Large intestine (tissue), 3 donors: Measurements from ENCODE around the gene C5orf63. TPM values are rescaled to one million over a fixed set of nuclear protein-coding genes. Genes with fewer than 3 reads are reported as not detected.
A peak's percentile ranks its signal among the peaks of the same experiment; 100 is the strongest.

ENCODE experiments used
- DNase-seq, 2 donors: peaks; one replicate each; pipeline versions ENCODE4 v3.0.0 to v3.0.0-alpha.2; 2013
- H3K27ac ChIP-seq: one replicate; pipeline ENCODE4 v1.5.1; 2013; ENCODE audit warnings: low read length
- H3K27me3 ChIP-seq: 2 replicates; pipeline ENCODE4 v1.6.1; 2013; ENCODE audit warnings: low read length; ENCODE audit not compliant: control insufficient read depth, insufficient read depth
- H3K36me3 ChIP-seq: 2 replicates; pipeline ENCODE4 v1.6.1; 2013; ENCODE audit warnings: low read length; ENCODE audit not compliant: control insufficient read depth, insufficient read depth
- H3K4me1 ChIP-seq: one replicate; pipeline ENCODE4 v1.6.1; 2013; ENCODE audit warnings: low read length; ENCODE audit not compliant: control insufficient read depth, insufficient read depth
- H3K4me3 ChIP-seq: one replicate; pipeline ENCODE4 v1.5.1; 2013; ENCODE audit warnings: low read length
- H3K9me3 ChIP-seq: one replicate; pipeline ENCODE4 v1.6.1; 2013; ENCODE audit warnings: mild to moderate bottlenecking, low read depth, low read length, moderate library complexity; ENCODE audit not compliant: control insufficient read depth
- WGBS: methylation state at CpG from one replicate; pipeline ENCODE4 v1.1.5; 2013; ENCODE audit warnings: low lambda C conversion rate; ENCODE audit not compliant: insufficient coverage; 5-methylcytosine and 5-hydroxymethylcytosine counted together
- polyA plus RNA-seq: library from polyadenylated mRNA; unstranded; fragments of 120-200 nt; gene quantifications from one replicate; pipeline ENCODE4 v1.2.1, GENCODE V29; 2013

The C5orf63 gene
- polyA plus RNA-seq, 1 donor = 16.2 TPM

DNA sequence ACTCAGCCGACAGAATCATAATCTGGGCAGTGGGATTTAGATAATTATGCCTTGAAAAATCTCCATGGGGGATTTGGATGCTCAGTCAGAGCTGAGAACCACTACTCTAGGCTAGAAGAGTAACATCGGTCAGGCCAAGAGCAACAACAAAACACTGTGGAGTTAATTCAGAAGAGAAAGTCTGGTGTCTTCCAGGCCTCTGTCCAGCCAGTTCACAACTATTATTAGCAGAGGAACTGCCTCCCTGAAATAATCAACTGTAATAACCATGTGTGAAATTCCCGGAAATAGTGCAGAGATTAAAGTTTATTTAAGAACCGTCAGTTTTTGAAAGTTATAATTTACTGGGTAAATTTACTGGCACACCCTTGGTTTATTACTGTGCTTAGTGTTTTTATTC is 34.8 kb downstream of the C5orf63 start:
- no CpG with 5 or more reads among the region's 4 CpGs for WGBS
- Histone ChIP-seq H3K4me3 (no peak overlapping the region), H3K36me3 (no peaks in the 10 kb centered on the region), H3K4me1 (peaks cover 13% of the 10 kb centered on the region), H3K27ac (no peak overlapping the region), H3K27me3 (peaks cover 3% of the 10 kb centered on the region), H3K9me3 (no peaks in the 10 kb centered on the region)
- peak in 1 of 2 donors; percentile 25 for DNase-seq

DNA sequence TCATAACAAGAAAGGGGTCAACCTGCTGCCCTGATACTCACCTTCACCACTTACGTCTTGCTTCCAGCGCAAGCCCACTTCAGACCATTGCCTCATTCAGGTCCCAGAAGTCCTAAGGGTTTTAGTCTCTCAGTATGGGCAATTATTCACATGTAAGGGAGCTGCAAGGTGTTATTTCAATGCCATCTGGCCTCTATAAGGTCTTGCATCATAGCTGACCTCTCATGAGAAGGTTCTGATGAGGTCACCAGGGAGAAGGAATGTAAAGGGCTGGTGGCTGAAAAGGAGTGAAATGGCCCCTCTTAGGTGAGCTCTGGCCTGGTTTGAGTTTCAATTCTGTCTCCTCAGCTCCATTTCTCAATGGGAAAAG is 41.5 kb downstream of the C5orf63 start:
- H3K4me1 ChIP-seq = peaks cover 20% of the 10 kb centered on the region
- H3K9me3 ChIP-seq = no peaks in the 10 kb centered on the region
- H3K36me3 ChIP-seq = no peaks in the 10 kb centered on the region
- no peak overlapping the region for H3K27ac ChIP-seq
- no CpG with 5 or more reads among the region's 2 CpGs for WGBS
- DNase-seq = no peak
- H3K4me3 ChIP-seq = no peak overlapping the region
- peaks cover 28% of the 10 kb centered on the region for H3K27me3 ChIP-seq

DNA sequence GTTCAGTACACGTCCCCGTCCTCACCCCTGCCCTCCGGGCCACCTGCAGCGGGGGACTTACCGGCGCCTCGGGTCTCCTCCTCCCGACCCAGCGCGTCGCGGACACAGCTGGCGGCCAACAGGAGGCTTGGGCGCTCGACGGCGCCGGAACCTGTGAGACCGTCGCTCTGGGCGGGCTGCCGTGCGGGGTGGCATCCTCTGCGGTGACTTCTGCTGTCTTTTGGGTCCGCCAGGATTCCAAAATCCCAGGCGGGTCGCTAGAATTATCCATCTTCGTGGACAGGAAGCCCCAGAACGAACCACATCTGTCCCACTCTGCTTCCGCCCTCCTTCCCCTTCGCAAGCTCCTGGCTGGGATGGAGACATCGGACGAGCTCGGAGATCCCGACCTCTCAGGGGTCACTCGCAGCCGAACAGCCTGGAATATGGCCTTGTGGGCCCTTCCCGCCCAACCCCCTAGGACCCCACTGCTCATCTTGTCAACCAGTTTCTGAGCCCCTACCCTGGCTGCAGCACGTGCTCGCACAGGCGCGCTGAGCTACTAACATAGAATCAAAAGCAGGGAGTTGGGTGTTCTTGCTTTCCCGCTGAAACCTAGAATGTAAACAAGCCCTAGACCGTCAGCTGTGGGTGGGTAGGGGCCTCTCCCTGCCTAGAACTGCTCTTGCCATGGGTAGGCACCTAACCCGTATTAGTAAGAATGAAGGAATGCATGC is 42.0 kb downstream of the C5orf63 start:
- Histone ChIP-seq H3K36me3 (no peaks in the 10 kb centered on the region), H3K4me3 (peak overlapping the region; percentile 81), H3K27me3 (peaks cover 28% of the 10 kb centered on the region), H3K4me1 (peaks cover 20% of the 10 kb centered on the region), H3K9me3 (no peaks in the 10 kb centered on the region), H3K27ac (no peak overlapping the region)
- no CpG with 5 or more reads among the region's 45 CpGs for WGBS
- peak; percentile 32 for DNase-seq

DNA sequence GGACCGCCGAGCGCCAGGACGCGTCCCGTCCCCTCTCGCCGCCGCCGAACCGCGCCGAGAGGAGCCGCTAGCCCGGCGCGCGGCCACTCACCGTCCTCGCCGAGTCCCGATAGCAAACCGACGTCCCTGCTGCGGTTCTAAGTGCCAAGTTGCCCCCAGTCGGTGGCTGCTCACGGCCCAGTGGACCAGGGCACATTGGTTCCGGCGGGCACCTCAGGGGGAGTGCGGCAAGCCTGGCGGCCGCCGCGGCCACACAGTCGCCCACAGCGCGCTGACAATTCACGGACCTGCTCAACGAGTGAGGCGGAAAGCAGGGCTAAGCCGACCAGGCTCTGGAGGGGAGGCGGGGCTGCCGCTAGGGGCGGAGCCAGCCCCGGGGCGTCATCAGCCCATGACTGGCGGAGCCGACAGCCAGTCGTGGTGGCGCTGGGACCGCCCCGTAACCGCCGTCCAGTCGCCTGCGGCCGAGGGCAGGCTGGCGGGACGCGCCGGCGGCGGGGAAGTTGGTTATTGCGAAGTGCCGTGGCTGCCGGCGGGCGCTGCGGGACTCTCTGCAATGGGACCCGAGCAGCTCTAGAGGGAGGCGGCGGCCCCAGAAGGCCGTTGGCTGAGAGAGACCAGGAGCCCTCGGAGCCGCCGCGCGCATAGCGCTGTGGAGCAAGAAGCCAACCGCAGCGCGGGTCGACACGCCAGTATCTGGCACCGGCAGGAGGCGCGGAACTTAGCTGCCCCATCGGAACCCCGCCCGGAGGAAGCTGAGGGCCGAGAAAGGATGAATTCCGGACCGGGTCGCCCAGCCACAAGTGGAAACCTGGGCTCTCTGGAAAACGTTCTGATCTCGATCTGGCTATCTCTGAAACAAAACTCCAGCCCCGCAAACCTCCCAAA is 42.8 kb downstream of the C5orf63 start, which contains the start of gene MARCHF3:
Gene MARCHF3, minus strand, starts transcription at position 300 of the 888 bp plus-strand sequence. CDS start 112,387 bp downstream, outside the sequence.
- Histone ChIP-seq H3K27ac (peak within 1 kb of the TSS; percentile 73), H3K4me1 (peaks cover 20% of the 10 kb centered on the region), H3K27me3 (peaks cover 28% of the 10 kb centered on the region), H3K9me3 (no peaks in the 10 kb centered on the region), H3K4me3 (peak within 1 kb of the TSS; percentile 81), H3K36me3 (no peaks in the 10 kb centered on the region)
- no CpG with 5 or more reads among the region's 97 CpGs for WGBS
- peak; percentile 97 for DNase-seq

DNA sequence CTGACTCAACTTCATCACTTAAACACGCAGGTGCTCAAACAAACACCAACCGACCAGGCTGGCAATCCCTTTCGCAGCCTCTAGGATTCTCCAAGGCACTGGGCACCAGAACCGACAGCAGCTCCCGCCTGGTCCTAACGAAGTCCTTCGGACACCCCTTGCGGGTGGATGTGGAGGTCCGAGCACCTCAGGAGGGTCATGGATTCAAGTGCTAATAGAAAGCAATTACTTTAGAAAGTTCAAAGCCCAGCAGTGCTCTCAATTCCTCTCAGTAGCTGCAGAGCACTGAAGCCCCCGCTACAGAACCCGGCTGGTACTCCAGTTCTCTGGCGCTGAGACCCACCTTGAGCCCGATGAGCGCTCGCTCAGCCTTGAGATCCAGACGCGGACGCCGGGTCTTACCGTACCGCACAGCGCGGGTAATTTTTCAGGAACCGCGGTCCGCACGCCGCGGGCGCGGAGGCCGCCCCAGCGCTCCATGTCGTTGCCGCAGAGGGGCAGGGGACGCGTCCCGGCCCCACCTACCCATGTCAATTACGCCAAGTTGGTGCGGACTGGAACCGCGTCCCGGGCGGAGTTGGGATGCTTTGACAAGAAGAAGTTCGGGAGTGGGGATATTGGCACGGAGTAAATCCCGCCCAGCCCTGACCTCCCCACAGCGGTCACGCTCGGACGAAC is 43.6 kb downstream of the C5orf63 start:
- Histone ChIP-seq H3K36me3 (no peaks in the 10 kb centered on the region), H3K27ac (no peak overlapping the region), H3K9me3 (no peaks in the 10 kb centered on the region), H3K4me1 (peaks cover 20% of the 10 kb centered on the region), H3K27me3 (peaks cover 28% of the 10 kb centered on the region), H3K4me3 (peak overlapping the region; percentile 81)
- 16% methylated on average over 6 of the region's 51 CpGs for WGBS
- peak; percentile 38 to 71 for DNase-seq

DNA sequence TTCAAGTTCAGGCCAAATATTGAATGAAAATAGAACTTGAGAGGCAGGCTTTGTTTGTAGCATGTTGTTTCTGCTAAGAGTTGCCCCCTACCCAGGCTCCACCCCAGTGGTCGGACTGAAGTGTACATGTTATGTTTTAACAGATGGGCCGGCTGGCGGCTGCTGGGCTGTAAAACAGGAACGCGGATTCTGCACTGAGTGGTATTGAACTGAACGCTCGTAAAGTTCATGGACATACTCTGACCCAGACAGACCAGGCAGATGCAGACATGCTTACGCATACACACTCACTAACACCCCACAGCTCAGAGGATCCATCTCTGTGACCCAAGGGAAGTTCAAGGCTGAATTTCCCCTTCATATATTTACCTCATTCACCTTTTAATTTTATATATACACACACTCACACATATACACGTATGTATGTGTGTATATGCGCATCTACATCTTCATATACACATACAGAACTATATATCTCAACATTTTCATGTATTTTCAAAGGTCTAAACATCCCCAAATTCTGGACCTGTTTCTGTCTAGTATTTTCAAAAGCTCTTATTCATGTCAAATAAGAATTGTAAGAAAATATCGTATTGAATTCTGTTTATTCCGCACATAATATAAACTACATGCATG is 44.4 kb downstream of the C5orf63 start:
- H3K27me3 ChIP-seq = peaks cover 28% of the 10 kb centered on the region
- no peaks in the 10 kb centered on the region for H3K9me3 ChIP-seq
- 45% methylated on average over 3 of the region's 12 CpGs for WGBS
- peak overlapping the region; percentile 81 for H3K4me3 ChIP-seq
- H3K27ac ChIP-seq = no peak overlapping the region
- H3K36me3 ChIP-seq = no peaks in the 10 kb centered on the region
- DNase-seq = peak in 1 of 2 donors; percentile 62
- peaks cover 20% of the 10 kb centered on the region for H3K4me1 ChIP-seq

DNA sequence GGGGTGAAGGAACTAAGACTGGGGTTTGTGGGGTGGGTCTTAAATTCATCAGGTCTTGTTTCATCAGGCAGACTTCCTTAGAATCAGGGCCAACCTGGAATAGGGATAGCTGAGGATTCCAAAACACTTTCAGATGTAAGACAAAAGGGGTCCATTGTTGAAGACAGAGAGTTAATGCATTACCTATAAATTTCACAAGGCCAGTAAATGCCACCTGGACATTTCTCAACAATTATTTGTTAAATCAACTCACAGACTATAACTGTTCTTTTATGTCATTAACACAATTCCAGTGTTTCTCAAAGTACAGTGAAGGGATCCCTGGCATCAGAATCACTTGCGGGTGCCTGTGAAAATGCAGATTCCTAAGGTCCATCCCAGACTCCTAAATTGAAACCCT is 45.8 kb downstream of the C5orf63 start:
- Histone ChIP-seq H3K36me3 (no peaks in the 10 kb centered on the region), H3K4me3 (no peak overlapping the region), H3K4me1 (peaks cover 20% of the 10 kb centered on the region), H3K27me3 (peaks cover 23% of the 10 kb centered on the region), H3K9me3 (no peaks in the 10 kb centered on the region), H3K27ac (no peak overlapping the region)
- DNase-seq = no peak
- no CpG with 5 or more reads among the region's 1 CpG for WGBS

DNA sequence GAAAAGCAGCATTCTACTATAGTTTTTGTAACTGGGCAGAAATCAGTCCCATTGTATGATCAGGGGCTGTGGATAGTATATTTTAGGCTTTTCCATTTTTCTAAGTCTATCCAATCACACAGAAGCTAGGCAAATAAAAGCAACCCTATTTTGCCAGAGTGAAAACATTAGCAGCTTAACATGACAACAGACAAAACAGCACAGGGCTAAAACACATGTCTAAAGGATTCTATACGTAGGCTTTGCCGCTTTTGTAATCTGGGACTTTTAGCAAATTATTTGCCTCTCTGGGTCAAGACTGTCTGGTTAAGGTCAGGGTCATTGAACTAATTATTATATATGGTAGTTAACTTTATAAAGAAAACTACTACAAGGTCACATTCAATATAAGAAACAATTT is 47.1 kb downstream of the C5orf63 start:
- Histone ChIP-seq H3K27me3 (peaks cover 12% of the 10 kb centered on the region), H3K36me3 (no peaks in the 10 kb centered on the region), H3K27ac (no peak overlapping the region), H3K4me3 (no peak overlapping the region), H3K9me3 (no peaks in the 10 kb centered on the region), H3K4me1 (peaks cover 13% of the 10 kb centered on the region)
- no peak for DNase-seq
- WGBS = no CpG with 5 or more reads among the region's 2 CpGs

DNA sequence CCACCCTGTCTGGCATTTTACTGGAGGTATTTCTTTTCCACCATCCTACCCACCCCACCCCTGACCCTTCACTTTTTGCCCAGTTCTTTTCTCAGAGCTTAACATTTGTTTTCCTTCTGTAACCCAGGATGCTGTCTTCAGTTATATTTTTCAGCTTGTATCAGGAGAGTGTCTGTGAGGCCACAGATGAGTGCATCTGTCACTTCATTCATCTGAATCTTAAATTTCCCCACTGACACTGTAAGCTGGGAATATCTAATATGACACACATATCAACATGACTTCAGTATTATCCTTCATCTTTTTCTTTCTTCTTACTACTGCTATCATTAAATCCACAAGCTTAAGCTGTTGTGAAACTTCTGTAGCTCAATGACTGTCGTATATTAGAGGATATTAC is 47.8 kb downstream of the C5orf63 start:
- DNase-seq = no peak
- WGBS = 100% methylated on average over 1 of the region's 1 CpG
- Histone ChIP-seq H3K9me3 (no peaks in the 10 kb centered on the region), H3K27me3 (peaks cover 9% of the 10 kb centered on the region), H3K4me3 (no peak overlapping the region), H3K36me3 (no peaks in the 10 kb centered on the region), H3K27ac (no peak overlapping the region), H3K4me1 (peaks cover 10% of the 10 kb centered on the region)

DNA sequence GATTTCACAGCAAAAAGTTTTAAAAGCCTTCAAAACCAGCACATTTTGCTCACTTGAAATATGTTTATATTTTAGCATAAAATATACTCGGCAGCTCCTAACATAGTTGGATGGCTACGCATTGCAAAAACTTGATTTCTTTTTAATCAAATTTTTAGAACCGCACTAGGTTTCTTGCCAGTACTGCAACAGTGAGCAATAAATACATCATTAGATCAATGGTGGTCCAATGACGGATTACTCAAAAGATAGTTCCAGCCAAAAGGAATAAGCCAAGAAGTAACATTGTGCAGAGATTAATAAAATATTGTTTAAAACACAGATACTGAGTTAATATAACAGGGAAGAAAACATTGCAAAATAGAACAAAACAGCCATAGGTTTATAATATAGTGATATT is 48.5 kb downstream of the C5orf63 start:
- Histone ChIP-seq H3K4me1 (peaks cover 10% of the 10 kb centered on the region), H3K27me3 (peaks cover 8% of the 10 kb centered on the region), H3K27ac (no peak overlapping the region), H3K36me3 (no peaks in the 10 kb centered on the region), H3K4me3 (no peak overlapping the region), H3K9me3 (no peaks in the 10 kb centered on the region)
- no peak for DNase-seq
- no CpG with 5 or more reads among the region's 4 CpGs for WGBS
